Caco-2 (cell line): ENCODE results near the gene TBCK. TPM values are rescaled to one million over a fixed set of nuclear protein-coding genes. Genes with fewer than 3 reads are reported as not detected.

Source experiments
- BruUV-seq: library from RNA; stranded (reverse); fragments of 400-500 nt; replicated peaks from 2 replicates; lab custom pipeline; 2021; lab: Mats Ljungman, UMichigan
- CTCF ChIA-PET: fragments of 300-600 bp; sonication (Branson Sonifier 250); formaldehyde crosslinking; loops from one replicate; lab custom pipeline; 2022; ENCODE audit warnings: antibody characterized with exemption; lab: Charles Lee
- POLR2A ChIA-PET: fragments of 300-600 bp; sonication (Branson Sonifier 250); formaldehyde crosslinking; loops from one replicate; lab custom pipeline; 2022; ENCODE audit warnings: antibody characterized with exemption; lab: Charles Lee
- DNase-seq, 2 experiments: peaks; one replicate each; pipeline versions ENCODE4 v3.0.0 to v3.0.0-alpha.2; 2020 to 2022
- H3K27me3 ChIP-seq: replicated peaks from 2 replicates; pipeline ENCODE4 v1.6.0; 2011; ENCODE audit warnings: low read length; ENCODE audit not compliant: control insufficient read depth, insufficient read depth
- H3K36me3 ChIP-seq: 2 replicates; pipeline ENCODE4 v1.5.1; 2011; ENCODE audit warnings: low read length; ENCODE audit not compliant: control insufficient read depth, insufficient read depth
- H3K4me1 ChIP-seq: fragments of 250-450 bp; sonication (Bioruptor Pico); 2 replicates; pipeline ENCODE4 v1.5.1; 2020; ENCODE audit warnings: mild to moderate bottlenecking
- H3K4me3 ChIP-seq: 2 replicates; pipeline ENCODE4 v1.5.1; 2011; ENCODE audit warnings: low read depth, mild to moderate bottlenecking, control low read depth, low read length
- H3K9me3 ChIP-seq: fragments of 250-450 bp; sonication (Bioruptor Pico); 2 replicates; pipeline ENCODE4 v1.5.1; 2020; ENCODE audit warnings: mild to moderate bottlenecking, moderate library complexity
- H3K27ac Mint-ChIP-seq: one replicate; pipeline ENCODE4 v1.8.0; 2022; ENCODE audit warnings: mixed read lengths; ENCODE audit not compliant: unreplicated experiment
- H3K27me3 Mint-ChIP-seq: one replicate; pipeline ENCODE4 v1.8.0; 2022; ENCODE audit warnings: mixed read lengths; ENCODE audit not compliant: insufficient read depth, unreplicated experiment
- H3K36me3 Mint-ChIP-seq: one replicate; pipeline ENCODE4 v1.8.0; 2022; ENCODE audit warnings: mild to moderate bottlenecking, mixed read lengths; ENCODE audit not compliant: insufficient read depth, unreplicated experiment
- H3K4me1 Mint-ChIP-seq: one replicate; pipeline ENCODE4 v1.8.0; 2022; ENCODE audit warnings: low read depth, mixed read lengths; ENCODE audit not compliant: unreplicated experiment
- H3K4me3 Mint-ChIP-seq: one replicate; pipeline ENCODE4 v1.8.0; 2022; ENCODE audit warnings: mild to moderate bottlenecking, moderate library complexity, mixed read lengths; ENCODE audit not compliant: unreplicated experiment
- H3K9me3 Mint-ChIP-seq: one replicate; pipeline ENCODE4 v1.8.0; 2022; ENCODE audit warnings: mixed read lengths; ENCODE audit not compliant: unreplicated experiment
- intact Hi-C: fragments of 100-400 bp; cut with micrococcal nuclease; formaldehyde crosslinking; loops from one replicate; pipeline ENCODE4 v1.10.0; 2022; ENCODE audit not compliant: unreplicated experiment
- total RNA-seq: library from RNA; stranded (reverse); gene quantifications from 2 replicates; pipeline ENCODE4 v1.2.3, GENCODE V29; 2022
- TF ChIP-seq, protein P1 (sequence below), 2 experiments: fragments of 200-600 bp in 1 of 2; IDR thresholded peaks; 1 replicate in 1 of 2; 2 replicates in 1 of 2; pipeline versions ENCODE4 v1.5.1 to v1.8.0; 2011 to 2022; ENCODE audit warnings: antibody characterized with exemption in 1 of 2, control low read depth in 1 of 2, inconsistent platforms in 1 of 2, low read depth in 1 of 2, low read length in 1 of 2, mild to moderate bottlenecking in 1 of 2, moderate library complexity in 1 of 2; ENCODE audit not compliant: insufficient read depth in 1 of 2, severe bottlenecking in 1 of 2, unreplicated experiment in 1 of 2

The TBCK gene
- total RNA-seq, 1 experiment from 2014 or later: 51.1 TPM

DNA sequence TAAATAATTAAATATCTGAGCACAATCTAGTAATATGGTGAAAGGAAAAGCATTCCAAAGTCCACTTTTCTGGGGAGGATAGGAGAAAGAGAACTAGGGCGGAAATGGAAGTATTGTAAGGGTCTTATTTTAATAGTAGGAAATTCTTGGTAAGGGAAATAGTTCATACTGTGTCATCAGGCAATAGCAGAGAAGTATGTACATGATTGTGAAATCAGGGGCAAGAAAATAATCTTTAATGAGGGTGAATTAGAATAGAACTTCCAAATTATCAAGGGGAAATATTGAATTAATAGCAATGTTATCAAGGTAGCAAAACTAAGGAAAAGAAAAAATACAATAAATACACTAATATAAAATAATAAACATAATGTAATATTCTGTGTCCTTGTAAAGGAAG is 37.8 kb upstream of the TBCK start:
- DNase-seq: no peak
- H3K27me3 ChIP-seq: no peaks in the 10 kb centered on the region
- peaks cover 29% of the 10 kb centered on the region for H3K36me3 Mint-ChIP-seq
- no peaks in the 10 kb centered on the region for H3K27me3 Mint-ChIP-seq
- peaks cover 6% of the 10 kb centered on the region for H3K4me1 Mint-ChIP-seq
- TF ChIP-seq, protein P1, sequence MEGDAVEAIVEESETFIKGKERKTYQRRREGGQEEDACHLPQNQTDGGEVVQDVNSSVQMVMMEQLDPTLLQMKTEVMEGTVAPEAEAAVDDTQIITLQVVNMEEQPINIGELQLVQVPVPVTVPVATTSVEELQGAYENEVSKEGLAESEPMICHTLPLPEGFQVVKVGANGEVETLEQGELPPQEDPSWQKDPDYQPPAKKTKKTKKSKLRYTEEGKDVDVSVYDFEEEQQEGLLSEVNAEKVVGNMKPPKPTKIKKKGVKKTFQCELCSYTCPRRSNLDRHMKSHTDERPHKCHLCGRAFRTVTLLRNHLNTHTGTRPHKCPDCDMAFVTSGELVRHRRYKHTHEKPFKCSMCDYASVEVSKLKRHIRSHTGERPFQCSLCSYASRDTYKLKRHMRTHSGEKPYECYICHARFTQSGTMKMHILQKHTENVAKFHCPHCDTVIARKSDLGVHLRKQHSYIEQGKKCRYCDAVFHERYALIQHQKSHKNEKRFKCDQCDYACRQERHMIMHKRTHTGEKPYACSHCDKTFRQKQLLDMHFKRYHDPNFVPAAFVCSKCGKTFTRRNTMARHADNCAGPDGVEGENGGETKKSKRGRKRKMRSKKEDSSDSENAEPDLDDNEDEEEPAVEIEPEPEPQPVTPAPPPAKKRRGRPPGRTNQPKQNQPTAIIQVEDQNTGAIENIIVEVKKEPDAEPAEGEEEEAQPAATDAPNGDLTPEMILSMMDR (IDR thresholded peaks at IDR 0.05; ENCODE audit: insufficient read depth in 1 of 2, low read depth in 1 of 2, low read length in 1 of 2, severe bottlenecking in 1 of 2, unreplicated experiment in 1 of 2): no peak
- POLR2A ChIA-PET: no interaction called here
- no peaks in the 10 kb centered on the region for H3K4me1 ChIP-seq
- no peak overlapping the region for H3K4me3 ChIP-seq
- H3K4me3 Mint-ChIP-seq: no peak overlapping the region
- CTCF ChIA-PET: interaction anchor here (0.8 kb wide), 1 partner anchor 88 kb away, joined by 3 read pairs; no protein-coding TSS in a partner anchor
- no TSS peak for BruUV-seq
- no peaks in the 10 kb centered on the region for H3K9me3 ChIP-seq
- H3K36me3 ChIP-seq: no peaks in the 10 kb centered on the region
- H3K27ac Mint-ChIP-seq: no peak overlapping the region
- no peaks in the 10 kb centered on the region for H3K9me3 Mint-ChIP-seq
- intact Hi-C loops: no loop called here

DNA sequence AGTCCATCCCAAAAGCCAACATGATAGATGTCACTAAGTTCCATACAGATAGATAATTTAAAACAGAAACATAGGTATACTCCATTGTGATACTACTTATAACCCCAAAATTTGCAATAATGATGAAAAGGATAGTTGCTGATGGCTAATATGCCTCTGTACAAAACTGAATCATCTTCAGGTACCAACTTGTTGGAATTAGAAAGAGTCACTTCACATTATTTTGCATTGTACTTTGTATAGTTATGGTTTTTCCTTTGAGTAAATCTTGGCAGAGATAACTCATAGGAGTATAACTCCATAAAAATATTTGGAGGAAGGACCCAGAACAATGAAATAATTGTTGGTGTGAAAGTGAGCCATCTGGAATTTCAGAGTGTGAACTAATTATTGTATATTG is 35.0 kb upstream of the TBCK start:
- no peaks in the 10 kb centered on the region for H3K27me3 ChIP-seq
- Mint-ChIP-seq H3K36me3 (peaks cover 43% of the 10 kb centered on the region), H3K27ac (no peak overlapping the region), H3K27me3 (no peaks in the 10 kb centered on the region), H3K4me1 (peaks cover 6% of the 10 kb centered on the region), H3K4me3 (no peak overlapping the region), H3K9me3 (no peaks in the 10 kb centered on the region)
- peaks cover 6% of the 10 kb centered on the region for H3K4me1 ChIP-seq
- DNase-seq: no peak
- POLR2A ChIA-PET: no interaction called here
- BruUV-seq: no TSS peak
- CTCF ChIA-PET: no interaction called here
- H3K36me3 ChIP-seq: no peaks in the 10 kb centered on the region
- no peak overlapping the region for H3K4me3 ChIP-seq
- H3K9me3 ChIP-seq: no peaks in the 10 kb centered on the region
- intact Hi-C loops: no loop called here
- TF ChIP-seq, protein P1 (IDR thresholded peaks at IDR 0.05; ENCODE audit: insufficient read depth in 1 of 2, low read depth in 1 of 2, low read length in 1 of 2, severe bottlenecking in 1 of 2, unreplicated experiment in 1 of 2): no peak

DNA sequence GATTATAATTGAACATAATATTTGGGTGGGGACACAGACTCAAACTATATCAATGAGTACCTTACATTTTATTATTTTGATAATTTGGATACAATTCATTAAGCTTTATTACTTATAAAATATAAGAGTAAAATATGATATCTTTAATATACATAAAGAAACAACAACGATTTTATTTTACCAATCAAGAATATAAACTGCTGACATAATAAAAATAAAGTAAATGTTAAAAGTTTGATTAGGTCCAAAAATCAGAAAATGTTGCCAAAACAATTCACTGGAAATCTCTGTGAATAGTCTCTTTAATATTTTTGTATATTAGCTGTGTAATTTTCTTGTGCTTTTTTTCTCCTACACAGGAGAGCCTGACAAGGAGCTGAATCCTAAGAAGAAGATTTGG is 31.2 kb upstream of the TBCK start:
- ChIA-PET POLR2A (no interaction called here), CTCF (no interaction called here)
- TF ChIP-seq, protein P1 (IDR thresholded peaks at IDR 0.05; ENCODE audit: insufficient read depth in 1 of 2, low read depth in 1 of 2, low read length in 1 of 2, severe bottlenecking in 1 of 2, unreplicated experiment in 1 of 2): no peak
- DNase-seq: no peak
- H3K36me3 ChIP-seq: no peaks in the 10 kb centered on the region
- Mint-ChIP-seq H3K27me3 (no peaks in the 10 kb centered on the region), H3K9me3 (no peaks in the 10 kb centered on the region), H3K4me3 (no peak overlapping the region), H3K4me1 (peaks cover 10% of the 10 kb centered on the region), H3K27ac (no peak overlapping the region), H3K36me3 (peaks cover 52% of the 10 kb centered on the region)
- peaks cover 39% of the 10 kb centered on the region for H3K4me1 ChIP-seq
- intact Hi-C loops: no loop called here
- no TSS peak for BruUV-seq
- no peaks in the 10 kb centered on the region for H3K27me3 ChIP-seq
- H3K4me3 ChIP-seq: no peak overlapping the region
- no peaks in the 10 kb centered on the region for H3K9me3 ChIP-seq
